ENCODE results near the gene FILIP1.

Gene FILIP1

DNA sequence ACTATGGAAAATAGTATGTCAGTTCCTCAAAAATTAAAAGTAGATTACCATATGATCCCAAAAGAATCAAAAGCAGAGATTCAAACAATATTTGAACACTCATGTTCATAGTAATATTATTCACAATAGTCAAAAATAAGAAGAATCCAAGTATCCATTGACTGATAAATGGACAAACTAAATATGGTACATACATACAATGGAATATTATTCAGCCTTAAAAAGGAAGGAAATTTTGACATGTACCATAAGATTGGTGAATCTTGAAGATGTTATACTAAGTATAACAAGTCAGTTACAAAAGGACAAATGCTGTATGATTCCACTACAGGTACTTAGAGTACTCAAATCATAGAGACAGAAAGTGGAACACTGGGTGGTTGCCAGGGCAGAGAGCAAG is 120.7 kb downstream of the FILIP1 start:
- DNase-seq: no peak

DNA sequence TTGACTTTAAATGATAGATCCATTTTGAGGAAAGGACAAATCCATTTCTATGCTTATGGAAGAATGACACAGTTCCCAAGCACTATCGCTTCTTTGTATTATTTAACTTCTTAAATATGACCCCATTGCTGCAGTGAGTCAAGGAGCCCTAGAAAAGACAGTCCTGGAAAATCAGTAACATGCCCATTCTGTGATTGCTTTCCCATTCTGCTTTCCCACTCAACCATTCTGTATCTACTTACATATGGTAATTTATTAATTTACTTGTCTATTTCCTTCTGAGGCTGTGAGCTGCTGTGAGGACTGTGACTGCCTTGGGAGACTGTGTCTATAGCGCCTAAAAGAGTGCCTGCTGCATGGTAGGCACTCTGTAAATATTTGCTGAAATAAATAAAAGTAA is 123.6 kb downstream of the FILIP1 start:
- no peak for DNase-seq

- no peak for DNase-seq
Measured at GRCh38 chr6:75368864-75369402, 124.7 kb downstream of the FILIP1 start.

DNA sequence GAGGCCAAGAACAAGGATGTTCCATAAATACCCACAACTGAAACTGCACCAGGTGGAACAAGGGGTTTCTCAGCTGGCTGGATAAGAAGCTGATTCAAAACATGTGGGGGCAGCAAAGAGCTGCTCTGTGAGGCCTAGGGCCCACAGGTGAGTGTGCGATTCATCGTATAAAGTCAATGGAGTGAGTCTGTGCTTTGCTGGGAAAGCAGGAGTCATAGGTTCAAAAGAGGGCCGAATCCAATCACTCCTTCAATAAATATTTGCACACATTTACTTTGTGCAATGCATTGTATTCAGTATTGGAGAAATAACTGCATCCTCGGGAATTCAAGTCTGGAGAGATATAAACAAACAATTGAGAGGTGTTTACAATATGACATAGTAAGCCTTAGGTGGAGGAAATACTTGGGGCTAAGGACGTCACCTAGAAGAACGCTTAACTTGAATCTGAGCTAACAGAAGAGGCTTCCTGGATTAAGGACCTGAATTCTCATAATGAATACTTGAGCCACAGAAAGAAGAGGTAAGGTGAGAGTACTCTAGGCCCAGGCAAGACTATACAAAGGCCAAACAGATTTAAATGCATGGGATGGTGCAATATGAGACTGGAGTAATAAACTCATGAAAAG is 125.3 kb downstream of the FILIP1 start:
- DNase-seq: no peak

DNA sequence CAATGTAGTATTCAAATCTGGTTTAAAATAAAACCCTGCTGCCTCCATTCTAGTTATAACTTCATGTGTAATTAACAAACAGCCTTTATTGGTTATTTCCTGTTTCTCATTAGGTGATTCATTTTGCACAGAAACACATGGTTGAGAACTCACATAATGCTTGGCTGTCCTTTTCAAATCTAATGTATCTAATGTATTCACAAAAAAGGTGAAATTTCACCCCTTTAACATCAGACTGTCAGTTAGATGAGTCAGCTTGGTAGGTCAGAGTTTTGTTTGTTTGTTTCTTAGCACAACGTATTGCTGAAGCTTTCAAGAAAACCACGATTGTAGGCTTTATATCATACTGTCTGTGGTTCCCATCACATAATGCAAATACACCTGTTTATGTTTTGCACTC is 130.3 kb downstream of the FILIP1 start:
- no peak for DNase-seq

DNA sequence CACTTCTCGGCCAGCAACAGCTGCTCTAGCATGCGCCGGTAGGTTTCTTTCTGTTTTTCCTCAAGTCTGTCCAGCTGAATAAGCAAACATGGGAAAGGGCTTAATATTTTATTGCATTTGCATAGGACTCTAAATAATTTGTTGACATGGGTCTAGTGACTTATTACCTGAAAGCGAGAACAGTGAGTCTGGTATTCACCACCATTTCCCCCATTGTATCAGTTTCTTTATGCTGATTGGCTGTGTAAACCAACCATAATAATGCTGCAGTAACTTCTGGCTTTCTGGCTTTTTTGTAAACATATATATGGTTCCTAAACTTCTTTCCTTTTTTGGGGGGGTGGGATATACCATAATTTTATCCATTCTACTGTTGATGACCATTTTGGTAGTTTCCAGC is 140.0 kb downstream of the FILIP1 start:
- no peak for DNase-seq

DNA sequence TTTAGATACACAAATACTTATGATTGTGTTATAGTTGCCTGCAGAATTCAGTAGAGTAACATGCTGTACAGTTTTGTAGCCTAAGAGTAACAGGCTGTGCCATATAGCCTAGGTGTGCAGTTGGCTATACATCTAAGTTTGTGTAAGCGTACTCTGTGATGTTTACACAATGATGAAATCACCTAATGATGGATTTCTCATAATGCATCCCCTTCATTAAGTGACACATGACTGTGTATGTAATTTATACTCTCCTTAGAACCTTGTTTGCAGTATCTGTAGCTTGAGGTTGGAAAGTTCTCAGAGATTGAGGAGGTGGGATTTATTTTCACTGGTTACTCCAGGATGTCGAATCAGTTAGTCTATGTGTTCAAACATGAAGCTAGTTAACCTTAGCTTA is 142.0 kb downstream of the FILIP1 start:
- no peak for DNase-seq

- no peak for DNase-seq
Measured at GRCh38 chr6:75350808-75351207, 142.8 kb downstream of the FILIP1 start.

GRCh38 chr6:75350156-75350555 is 143.4 kb downstream of the FILIP1 start:
- DNase-seq: no peak

DNA sequence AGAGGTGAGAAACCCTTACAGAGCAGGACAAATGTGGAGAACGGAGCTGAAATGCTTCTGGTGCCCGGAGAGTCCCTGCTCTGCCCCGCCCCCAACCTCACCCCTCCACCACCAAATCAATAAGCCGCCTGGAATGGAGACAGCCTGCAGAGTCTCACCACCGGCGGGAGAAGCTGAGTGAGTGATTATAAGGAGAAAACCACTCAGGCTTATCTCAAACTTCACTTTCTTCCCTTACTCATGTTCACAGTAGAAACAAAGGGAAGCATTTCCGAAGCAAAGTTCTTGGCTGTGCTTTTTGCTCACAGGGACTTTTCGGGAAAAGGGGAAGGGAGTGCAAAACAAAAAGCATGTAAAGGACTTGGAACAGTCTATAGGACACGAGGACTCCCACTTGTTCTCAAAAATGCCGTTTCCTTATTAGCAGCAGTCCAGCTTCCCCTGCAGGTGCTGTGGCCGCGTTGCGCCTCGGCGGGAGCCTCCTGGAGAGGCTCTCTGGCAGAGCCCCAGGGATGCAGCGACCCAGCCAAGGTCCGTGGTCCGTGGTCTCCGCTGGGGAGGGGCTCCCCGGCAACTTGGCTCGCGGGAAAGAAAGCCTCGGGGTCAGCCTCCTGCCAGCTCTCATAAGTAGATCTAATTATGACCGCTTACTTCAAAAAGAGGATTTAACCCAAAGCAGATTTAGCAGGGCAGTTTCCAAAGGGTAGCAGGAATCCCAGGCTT is 144.2 kb downstream of the FILIP1 start:
- no peak for DNase-seq

DNA sequence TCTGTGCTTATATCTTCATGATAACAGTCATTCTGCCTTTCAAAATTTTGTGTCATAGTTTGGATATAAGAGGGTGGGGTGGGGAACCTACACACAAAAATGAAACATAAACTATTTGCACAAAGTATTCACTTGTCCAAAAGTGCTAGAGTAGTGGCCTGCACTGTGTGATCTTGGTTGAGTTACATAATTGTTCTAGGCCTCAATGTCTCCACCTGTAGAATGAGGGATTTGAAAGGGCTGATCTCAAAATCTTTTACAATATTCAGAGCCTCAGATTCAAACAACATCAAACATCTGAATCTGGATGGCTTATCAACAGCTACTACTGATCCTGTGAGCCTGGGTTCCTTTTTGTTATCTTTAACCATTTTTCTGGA is 144.7 kb downstream of the FILIP1 start:
- DNase-seq: no peak

- DNase-seq: no peak
Measured at GRCh38 chr6:75347898-75348610, 145.5 kb downstream of the FILIP1 start.

DNA sequence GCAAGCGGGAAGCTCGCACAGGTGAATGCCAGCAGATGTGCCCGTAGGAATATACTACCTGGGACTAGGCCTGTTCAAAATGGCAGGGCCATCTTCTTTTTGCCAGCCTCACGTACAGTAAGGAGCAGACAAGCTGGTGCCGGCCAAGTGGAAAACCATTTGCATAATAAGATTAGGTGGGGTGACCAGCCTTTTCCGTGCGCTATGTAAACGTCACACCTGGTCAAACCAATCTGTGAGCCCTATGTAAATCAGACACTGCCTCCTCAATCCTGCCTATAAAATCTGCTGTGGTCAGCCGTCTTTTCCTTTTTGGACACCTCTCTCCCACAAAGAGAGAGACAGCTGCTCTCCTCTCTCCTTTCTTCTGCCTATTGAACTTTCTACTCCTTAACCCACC is 148.2 kb downstream of the FILIP1 start:
- no peak for DNase-seq

- no peak for DNase-seq
Measured at GRCh38 chr6:75344455-75344854, 149.1 kb downstream of the FILIP1 start.

GRCh38 chr6:75344021-75344420 is 149.6 kb downstream of the FILIP1 start:
- DNase-seq: no peak

DNA sequence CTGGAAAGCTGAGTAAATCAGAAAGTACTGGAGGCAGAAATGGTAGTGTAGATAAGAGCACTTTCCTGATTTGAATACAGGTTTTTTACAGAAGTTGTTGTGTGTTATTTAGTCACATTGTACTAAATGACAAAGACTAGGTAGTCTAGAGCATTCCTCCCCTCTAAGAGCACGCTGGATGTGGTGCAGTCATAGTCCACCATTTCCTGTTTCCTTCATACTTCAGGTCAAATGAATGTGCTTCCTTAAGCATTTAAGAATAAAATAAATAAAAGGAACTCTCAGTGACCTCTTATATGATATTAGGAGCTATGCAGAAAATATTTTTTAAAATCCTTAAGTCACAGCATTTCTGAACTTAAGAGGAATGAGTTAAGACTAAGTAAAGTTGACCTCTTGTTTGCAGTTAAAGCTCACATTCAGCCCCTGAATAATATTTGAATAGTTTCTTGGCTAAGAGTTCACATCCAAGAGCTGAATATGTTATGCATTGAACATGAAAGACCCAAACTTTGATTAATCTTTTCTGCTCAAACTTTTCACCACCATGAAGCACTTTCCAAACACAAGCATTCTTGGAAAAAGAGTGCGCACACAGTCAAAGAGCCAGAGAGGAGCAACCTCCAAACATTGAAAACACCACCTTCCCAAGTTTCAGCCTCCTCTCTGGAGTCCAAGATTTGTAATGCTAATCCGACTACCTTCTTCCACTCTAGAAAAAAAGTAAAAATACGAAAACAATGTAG is 155.6 kb downstream of the FILIP1 start:
- no peak for DNase-seq

GRCh38 chr6:75334266-75335040 is 159.1 kb downstream of the FILIP1 start:
- no peak for DNase-seq

- DNase-seq: no peak
Measured at GRCh38 chr6:75333676-75334200, 159.9 kb downstream of the FILIP1 start.

DNA sequence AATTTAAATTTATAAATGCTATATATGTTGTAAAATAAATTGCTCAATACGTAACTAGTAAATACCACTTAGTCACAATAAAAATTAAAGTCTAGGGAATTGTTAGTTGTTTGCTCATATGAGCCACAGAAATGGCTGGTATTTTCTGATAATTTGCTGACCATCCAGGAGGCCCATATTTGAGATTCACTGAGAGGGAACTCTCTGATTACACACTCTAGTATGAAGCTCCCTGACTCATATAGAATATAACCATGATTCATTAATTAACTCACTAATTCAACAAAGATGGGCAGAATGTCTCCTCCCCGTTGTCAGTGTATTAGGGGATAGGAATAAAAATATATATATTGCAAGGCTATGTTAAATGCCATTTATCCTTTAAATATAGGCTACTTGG is 162.4 kb downstream of the FILIP1 start:
- no peak for DNase-seq

- DNase-seq: no peak
Measured at GRCh38 chr6:75329703-75330102, 163.9 kb downstream of the FILIP1 start.

DNA sequence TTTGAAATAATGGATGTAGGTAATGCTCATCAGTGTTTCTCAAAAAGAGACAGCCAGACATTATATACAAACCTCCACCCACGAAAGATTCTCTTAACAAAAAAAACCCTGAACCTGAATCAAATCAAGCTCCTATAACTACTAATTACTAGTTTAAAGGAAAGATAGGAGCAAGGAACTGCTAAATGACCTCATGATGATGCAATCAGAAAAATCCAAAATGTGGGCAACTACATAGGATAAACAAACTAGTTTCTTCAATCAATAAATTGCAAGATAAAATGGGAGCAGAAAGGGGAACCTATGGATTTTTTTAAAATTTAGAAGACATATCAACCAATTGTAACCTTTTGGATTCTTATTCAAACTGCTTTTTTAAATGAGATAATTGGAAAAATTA is 165.8 kb downstream of the FILIP1 start:
- no peak for DNase-seq

- DNase-seq: no peak
Measured at GRCh38 chr6:75326557-75327258, 166.9 kb downstream of the FILIP1 start.

Measured in activated effector memory CD4-positive, alpha-beta T cell treated with Interleukin-2 at 50 U/mL for 16 hours (primary cell).